HG02885 (cell line): ENCODE results near the gene KCNQ1.
"Not testable (repeated sequence)": the region's sequence is repeated elsewhere in the genome, so short reads cannot be mapped to it uniquely, and the experiment has no call there.

Source experiments
- ATAC-seq: cut with Tn5 transposase; IDR thresholded peaks from one replicate; pipeline ENCODE4 v1.9.1; 2021; ENCODE audit warnings: mild to moderate bottlenecking; ENCODE audit not compliant: unreplicated experiment, poor library complexity

KCNQ1 gene

GRCh38 chr11:2471048-2471803 is 26.4 kb downstream of the KCNQ1 start:
- ATAC-seq, result no peak

- no peak for ATAC-seq
Observed at GRCh38 chr11:2471804-2472096, 26.9 kb downstream of the KCNQ1 start.

GRCh38 chr11:2472428-2473186 is 27.8 kb downstream of the KCNQ1 start:
- ATAC-seq, result no peak

GRCh38 chr11:2473361-2474058 is 28.7 kb downstream of the KCNQ1 start:
- no peak for ATAC-seq

DNA sequence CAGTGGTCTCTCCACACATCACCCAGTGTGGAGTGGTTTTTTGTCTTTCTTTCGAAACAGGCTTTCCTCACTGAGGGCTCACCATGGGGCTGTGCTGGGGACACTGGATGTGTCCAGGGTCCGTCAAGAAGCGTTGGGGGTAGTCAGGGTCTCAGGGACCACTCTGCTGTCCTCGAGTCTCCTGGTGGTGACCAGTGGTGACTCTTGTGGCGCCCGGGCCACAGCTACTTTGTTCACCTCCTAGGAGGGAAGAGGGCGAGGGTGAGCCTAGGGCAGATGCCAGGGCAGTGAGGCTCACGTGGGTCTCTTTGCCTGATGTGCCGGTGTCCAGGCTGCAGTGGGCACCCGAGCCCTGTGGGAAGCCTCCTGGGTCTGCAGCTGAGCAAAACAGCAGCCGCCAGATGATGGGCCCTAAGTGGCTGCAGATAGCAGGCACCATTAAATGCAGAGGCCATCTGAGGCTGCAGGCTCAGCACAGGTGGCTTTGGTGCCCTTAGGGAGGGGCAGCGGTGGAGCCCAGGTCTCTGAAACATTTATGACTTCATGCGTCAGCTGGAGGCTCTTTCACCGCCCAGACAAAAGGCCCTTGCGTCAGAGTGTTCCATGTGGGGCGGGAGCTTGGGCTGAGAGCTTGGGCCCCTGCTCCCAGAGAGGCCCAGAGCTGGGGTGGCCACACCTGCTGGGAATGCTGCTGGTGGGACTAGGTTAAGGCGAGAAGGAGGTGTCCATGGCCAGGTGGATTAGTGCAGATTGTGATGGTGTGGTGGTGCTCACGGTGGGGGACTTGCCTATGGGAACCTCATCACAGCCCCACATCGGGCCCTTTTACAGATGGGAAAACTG is 29.5 kb downstream of the KCNQ1 start:
- no peak for ATAC-seq

DNA sequence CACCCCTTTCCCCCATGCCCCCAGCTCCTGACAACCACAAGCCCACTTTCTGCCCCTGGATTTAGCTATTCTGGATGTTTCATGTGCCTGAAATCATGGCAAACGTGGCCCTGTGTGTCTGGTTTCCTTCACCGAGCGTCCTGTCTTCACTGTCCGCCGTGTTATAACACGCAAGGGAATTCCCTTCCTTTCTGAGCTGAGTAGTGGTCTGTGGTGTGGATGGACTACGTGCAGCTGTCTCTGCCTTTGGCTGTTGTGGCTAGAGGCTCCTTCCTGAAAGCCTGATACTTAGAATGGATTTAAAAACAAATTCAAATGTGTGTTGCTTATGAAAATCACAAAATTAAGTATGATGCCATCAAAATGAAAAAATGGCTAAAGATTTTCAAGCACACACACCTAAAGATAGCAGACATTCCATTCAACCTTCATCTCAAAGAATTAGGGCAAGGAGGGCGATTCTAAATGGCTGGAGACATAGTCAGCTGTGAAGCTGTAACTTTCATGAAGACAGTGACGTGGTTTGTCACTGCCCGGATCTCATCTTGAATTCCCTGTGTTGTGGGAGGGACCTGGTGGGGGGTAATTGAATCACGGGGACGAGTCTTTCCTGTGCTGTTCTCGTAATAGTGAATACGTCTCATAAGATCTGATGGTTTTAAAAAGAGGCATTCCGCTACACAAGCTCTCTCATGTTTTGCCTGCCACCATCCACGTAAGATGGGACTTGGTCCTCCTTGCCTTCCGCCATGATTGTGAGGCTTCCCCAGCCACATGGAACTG is 30.5 kb downstream of the KCNQ1 start:
- ATAC-seq, result no peak

DNA sequence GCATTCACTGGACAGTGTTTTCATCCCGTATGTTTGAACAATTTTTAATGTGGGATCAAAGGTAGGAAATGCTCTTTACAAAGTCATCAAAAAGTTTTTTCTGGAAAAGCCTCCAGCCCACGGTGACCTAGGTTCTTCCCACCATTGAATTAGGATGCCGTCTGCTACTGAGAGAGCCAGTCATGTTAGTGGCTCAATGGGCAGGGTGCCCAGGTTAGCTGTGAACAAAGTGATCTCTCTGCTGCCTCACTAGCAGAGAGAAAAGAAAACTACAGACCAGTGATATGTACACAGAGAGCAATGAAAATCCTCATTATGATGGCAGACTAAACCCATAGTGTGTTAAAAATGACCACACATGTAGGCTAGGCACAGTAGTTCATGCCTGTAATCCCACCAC is 32.4 kb downstream of the KCNQ1 start:
- no peak for ATAC-seq

DNA sequence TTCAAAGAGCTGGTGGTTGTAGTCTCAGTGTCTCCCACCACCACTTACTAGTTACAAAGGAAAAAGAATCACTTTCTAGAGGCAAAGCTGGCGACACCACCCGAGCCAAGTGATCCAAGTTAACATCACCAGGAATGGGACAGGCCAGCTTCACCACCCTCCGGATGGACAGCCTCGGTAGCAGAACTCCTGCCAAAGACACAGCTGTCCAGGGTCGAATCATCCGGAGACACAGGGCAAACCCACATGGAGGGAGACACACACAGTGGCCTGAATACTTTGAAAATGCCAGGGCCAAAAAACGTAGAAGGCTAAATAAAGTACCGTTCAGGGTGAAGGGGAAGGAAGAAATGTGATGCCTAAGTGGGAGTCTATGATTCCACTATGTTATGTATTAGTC is 33.1 kb downstream of the KCNQ1 start:
- no peak for ATAC-seq

DNA sequence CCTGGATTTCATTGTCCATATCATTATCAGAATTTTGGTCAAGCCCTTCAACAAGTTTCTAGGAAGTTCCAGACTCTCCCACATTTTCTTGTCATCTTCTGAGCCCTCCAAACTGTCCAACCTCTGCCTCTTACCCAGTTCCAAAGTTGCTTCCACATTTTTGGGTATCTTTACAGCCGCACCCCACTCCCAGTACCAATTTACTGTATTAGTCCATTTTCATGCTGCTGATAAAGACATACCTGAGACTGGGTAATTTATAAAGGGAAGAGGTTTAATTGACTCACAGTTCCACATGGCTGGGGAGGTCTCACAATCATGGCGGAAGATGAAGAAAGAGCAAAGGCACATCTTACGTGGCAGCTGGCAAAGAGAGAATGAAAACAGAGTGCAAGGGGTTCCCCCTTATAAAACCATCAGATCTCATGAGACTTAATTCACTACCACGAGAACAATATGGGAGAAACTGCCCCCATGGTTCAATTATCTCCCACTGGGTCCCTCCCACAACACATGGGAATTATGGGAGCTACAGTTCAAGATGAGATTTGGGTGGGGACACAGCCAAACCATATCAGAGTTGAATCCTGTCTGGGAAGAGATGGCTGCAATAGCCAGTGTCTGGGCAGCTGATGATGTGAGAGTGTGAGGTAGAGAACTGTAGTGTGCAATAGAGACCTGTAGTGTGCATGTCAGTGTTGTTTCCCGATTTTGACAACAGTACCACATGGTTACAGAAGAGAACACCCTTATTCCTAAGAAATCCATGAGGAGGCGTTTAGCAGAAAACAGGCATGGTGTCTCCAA is 35.5 kb downstream of the KCNQ1 start:
- ATAC-seq, result not testable (repeated sequence)

DNA sequence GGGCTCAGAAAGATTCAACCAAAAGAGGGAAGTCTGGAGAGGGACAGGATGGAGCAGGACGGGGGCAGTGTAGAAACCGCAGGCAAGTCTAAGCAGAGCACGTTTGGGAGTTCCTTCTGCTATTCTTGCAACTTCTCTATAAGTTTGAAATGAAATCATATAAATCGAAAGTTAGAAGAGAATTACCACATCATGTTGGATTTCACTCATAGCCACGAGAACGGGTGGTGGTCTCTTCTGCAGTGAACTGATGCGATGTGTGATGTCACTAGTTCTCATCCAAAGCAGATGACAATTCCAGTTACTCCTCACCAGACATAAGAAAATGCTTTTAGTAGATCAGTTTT is 36.0 kb downstream of the KCNQ1 start:
- no peak for ATAC-seq

DNA sequence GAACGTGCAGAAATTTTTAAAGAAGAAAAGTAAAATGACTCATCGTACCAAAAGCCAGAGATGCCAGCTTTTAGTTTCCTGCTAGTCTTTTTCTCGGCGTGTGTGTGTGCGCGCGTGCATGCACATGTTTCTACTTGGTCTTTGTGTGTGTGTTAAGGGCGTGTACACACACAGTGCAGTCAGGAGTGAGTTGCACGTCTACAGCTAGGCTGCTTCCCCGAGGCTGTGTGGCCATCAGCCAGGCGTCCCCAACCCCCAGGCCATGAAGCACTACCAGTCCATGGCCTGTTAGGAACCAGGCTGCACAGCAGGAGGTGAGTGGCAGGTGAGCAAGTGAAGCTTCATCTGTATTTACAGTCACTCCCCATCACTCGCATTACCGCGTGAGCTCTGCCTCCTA is 36.4 kb downstream of the KCNQ1 start:
- ATAC-seq, result no peak

DNA sequence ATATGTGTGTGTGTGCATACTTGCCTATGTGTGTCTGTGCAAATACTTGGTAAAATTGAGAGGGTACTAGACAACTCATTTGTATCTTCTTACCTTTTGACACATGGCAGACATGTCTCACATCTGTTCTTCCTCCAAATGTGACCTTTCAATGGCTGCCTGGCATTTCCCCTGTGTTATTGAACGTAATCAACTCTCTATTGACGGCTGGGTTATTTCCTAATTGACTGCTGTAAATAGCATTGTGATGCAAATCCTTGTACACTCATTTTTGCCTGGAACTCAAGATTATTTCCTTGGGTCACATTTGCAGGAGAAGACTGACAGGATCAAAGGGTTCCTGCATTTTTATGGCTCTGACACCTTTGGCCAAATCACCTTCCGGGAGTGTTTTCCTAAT is 37.4 kb downstream of the KCNQ1 start:
- ATAC-seq, result no peak

DNA sequence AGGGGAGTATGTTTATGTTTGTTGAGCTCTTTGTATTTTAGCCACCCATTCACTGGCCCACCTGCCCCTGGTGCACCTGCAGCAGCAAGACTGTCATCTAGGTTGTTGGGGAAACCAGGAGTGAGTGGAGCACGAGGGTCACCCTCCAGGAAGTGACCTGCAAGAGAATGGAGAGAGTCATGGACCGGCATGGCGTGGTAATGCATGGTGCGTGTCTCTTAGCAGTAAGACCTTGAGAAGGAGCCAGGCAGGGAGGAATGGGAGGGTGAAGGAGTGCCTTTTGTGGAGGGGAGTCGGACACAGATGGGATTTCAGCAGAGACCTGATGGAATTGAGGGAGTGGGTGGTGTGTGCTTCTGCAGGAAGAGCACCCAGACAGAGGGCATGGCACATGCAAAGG is 37.9 kb downstream of the KCNQ1 start:
- ATAC-seq, result no peak

GRCh38 chr11:2483426-2483825 is 38.6 kb downstream of the KCNQ1 start:
- ATAC-seq, result no peak

- ATAC-seq, result no peak
Observed at GRCh38 chr11:2484576-2485125, 39.8 kb downstream of the KCNQ1 start.

DNA sequence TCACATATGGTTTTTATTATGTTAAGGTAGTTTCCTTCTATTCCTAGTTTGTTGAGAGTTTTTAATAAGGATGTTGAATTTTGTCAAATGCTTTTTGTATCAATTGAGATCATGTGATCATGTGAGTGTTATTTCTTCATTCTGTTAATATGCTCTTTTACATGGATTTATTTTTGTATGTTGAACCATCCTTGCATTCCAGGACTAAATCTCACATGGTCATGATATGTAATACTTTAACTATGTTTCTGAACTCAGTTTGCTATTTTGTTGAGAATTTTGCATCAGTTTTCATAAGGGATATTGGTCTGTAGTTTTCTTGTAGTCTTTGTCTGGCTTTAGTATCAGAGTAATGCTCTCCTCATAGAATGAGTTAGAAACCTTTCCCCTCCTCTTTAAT is 43.2 kb downstream of the KCNQ1 start:
- ATAC-seq, result no peak

DNA sequence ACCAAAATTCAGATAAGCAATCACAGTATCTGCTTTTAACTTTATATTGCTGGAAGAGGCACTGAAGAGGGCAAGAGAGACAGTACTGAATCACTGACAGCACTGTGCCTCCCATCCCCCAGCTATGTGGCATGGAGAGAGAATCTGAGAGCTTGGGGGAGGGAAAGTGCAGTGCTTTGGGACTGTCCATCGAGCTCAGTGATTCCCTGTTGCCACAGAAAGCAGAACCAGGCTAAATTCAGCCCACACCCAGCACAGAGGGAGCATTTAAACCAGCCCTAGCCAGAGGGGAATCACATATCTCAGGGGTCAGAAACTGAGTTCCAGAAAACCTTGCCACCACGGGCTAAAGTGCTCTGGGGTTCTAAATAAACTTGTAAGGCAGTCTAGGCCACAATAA is 44.3 kb downstream of the KCNQ1 start:
- no peak for ATAC-seq

- ATAC-seq, result not testable (repeated sequence)
Observed at GRCh38 chr11:2497951-2498350, 53.1 kb downstream of the KCNQ1 start.

- ATAC-seq, result no peak
Observed at GRCh38 chr11:2498750-2499149, 53.9 kb downstream of the KCNQ1 start.
